GM21786 (cell line): Measurements from ENCODE around the gene EPHA8.

Experiments
- ATAC-seq: cut with Tn5 transposase; IDR thresholded peaks from one replicate; pipeline ENCODE4 v1.9.1; 2021; ENCODE audit not compliant: unreplicated experiment

EPHA8 gene

DNA sequence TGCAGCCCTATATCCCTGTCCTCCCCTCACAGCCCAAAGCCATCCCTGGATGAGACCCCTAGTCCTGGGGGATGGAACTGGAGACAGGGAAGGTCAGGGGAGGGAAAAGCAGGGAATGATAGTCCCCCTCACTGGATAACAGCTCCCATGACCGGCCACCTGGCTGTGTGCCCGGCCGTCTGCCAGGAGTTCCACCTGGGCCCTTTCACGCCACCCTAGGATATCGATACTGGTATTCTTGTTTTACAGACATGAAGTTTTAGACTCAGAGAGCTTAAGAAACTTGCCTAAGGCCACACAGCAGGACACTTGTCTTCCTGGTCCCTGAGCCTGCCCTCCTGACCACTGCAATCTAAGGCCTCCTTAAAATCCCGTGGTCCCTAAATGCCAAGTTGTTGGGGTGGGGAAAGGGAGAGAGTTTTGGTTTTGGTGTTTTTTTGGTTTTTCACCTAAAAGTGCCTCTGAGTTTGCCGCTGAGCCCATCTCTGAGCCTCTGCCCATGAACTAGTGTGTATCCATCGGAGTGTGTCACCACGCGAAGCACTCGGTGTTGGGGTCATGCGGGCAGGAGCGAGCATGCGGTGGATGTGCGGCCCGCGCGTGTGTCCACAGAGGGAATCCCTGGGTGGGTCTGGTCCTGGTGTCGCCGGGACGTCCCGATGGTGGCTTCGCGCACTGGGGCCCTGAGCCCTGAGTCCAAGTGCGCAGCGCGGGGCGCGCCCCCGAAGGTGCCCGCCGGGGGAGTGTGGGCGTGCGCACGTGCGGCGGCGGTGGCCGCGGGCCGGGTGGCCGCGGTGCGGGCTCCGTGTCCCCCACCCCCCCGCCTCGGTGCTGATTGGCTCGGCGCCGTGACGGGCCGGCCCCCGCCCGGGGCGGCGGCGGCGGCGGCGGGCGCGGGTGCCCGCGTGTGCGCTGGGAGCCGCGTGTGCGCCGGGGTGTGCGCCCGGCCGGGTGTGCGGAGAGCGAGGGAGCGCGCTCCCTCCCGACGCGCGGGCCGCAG is at the start of gene EPHA8:
Gene EPHA8, plus strand, starts transcription at position 906 of the 1,000 bp plus-strand sequence. CDS start 147 bp downstream, outside the sequence.
- no peak for ATAC-seq

DNA sequence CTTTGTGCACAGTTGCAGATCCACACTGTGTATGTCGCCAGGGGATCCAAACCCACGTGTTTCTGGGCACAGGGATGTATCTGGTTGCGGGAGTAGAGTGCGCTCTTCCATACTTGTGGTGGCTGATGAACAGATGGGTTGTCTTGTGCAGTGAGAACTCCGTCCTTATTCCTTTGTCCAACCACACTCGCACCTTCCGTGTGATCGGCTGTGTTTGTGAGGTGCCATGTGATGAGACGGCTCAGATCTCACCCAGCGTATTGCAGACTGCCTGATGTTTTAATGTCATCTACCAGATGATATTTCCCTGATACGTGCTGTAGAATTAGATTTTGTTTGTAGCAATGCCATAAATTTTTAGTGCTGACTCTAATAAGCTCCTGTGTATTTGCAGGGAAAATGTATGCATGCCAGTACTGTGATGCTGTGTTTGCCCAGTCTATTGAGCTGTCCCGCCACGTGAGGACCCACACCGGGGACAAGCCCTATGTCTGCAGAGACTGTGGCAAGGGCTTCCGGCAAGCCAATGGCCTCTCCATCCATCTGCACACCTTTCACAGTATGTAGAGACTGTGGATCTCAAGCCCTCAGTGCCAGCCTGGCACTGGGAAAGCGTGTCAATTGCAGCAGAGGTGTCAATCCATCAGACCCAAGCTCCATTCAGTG is 46.2 kb upstream of the EPHA8 start:
- no peak for ATAC-seq

DNA sequence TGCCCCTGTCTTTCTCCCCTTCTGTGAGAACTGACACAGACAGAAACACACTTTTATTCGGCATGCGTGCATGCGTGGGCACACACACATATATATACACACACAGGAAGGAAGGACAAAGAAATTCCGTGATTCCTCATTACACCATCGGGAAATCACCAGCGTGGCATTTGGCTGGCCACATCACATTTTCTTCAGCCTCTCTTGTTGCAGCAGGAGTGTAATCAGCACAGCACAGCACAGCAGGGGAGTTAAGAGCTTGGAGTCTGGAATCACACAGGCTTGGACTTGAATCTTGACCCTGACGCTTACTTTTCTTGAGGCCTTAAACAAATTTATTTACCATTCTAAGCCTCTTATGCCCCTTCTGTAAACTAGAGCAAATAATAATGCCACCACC is 45.3 kb upstream of the EPHA8 start:
- no peak for ATAC-seq

DNA sequence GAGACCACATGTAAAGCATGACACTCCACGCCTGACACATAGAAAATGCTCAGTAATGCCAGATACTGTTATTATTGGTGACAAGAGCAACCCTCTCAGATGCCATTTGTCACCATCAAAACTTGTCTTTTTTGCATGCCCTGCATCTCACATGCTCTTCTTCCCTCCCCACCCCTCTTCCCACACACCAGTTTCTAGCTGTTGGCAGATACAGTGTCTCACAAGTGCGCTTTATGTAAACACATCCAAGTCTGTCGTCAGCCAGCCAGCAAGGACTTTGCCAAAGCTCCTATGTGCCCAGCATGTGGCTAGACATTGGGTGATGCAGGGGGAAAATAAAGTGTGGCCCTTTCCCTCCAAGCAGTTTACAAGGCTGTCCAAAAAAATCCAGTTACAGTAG is 44.9 kb upstream of the EPHA8 start:
- ATAC-seq = no peak

DNA sequence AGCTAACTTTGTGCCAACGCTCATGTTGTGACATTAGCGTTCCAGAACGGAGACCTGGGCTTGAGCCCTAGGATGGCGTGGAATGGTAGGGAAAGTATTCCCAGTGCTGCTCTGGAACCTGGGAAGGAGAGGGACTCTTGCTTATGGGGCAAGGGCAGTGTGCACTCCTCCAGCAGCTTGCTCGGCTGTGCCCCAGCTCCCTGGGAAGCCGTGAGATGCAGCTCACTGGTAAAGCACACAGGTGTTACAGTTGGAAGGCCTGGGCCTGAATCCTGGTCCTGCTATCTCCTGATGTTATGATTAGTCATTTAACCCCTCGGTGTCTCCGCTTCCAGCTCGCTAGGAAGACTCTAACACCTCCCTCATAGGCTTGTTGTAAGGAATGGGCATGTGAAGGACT is 42.4 kb upstream of the EPHA8 start:
- ATAC-seq = no peak

DNA sequence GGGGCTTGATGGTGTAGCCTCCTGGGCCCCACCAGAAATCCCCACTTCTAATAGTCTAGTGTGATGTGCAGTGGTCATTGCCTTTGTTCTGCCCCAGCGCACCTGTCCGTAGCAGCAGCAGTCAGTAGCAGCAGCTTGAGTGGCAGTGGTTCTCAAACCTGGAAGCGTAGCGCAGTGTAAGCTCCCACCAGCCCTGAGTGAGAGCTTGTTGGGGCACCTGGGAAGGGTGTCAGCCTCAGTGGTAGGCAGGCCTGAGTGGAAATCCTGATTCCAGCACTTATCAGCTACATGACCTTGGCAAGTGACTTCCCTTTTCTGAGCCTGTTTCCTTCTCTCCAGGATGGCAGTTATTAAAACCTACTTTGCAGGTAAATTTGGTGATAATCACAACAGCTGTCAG is 41.6 kb upstream of the EPHA8 start:
- no peak for ATAC-seq

DNA sequence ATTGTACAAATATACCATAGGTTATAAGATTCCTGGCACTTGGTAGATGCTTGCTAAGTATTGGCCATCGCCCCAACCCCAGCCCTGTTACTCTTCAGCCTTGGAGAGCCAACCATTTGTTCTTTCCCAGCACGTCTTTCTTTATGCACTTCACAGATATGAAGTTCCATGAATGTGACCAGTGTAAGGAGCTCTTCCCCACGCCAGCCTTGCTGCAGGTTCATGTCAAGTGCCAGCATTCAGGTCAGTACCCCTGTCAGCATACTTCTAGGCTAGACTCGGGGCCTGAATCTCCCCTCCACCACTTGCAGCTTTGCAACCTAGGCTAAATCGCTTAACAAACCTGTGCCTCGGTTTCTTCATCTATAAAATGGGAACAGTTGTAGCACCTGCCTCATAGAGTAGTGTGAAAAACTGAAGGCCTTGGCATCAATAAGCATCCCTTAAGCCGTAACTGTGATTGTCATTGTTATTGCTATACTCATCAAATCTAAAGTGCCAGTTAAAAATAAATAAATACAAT is 41.0 kb upstream of the EPHA8 start:
- no peak for ATAC-seq

DNA sequence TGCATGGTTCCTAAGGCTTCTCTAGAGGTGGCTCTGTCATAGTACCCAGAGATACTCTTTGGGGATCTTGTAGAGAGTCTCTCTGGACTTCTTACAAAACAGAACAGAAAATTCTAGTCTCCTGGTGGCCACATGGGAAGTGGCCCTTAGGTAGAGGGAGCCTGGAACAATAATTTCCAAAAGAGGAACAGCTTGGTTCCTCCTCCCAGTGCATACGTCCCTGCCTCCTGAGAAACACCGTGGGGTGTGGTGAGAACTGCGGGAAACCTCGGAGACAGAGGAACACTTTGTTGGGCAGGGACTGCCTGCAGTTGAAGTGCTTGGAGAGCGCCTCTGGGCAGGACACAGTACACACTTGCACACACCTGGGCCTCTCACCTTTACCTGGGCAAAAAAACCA is 38.8 kb upstream of the EPHA8 start:
- ATAC-seq = no peak

DNA sequence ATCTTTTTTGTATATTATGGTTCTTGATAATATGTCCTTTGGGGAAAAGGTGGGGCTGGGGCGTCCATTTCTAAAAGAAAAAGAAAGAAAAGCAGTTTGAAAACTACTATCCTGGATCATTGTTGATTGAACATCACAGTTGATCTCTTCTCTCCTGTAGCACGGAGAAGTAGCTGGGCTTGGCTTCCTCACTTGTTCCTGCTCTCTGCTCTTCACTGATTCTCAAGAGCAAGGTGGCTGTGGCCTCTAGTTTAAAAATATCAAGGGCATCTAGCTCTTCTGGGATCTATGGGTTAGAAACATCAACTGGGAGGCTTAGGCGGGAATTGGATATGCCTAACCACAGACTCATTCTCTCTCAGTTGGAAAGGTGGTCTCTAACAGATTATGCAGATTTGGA is 38.1 kb upstream of the EPHA8 start:
- no peak for ATAC-seq

DNA sequence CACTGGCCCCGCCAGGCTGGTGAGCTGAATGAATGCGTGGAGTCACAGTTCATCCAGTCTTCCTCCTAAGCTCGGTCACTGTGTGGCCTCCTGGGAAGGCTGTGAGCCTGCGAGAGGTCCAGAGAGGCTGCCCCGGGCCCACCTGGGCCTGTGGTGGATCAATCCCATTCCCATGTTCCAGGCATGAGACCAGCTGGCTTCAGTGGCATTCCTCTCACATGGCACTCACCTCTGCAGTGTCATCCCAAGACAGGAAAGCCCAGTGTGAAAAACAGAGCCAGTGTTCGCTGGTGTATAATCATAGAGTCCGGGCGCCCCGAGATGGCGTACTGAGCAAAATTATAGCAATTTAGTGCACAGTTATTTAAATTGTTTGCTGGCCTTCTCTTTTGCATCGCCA is 37.6 kb upstream of the EPHA8 start:
- ATAC-seq = no peak

DNA sequence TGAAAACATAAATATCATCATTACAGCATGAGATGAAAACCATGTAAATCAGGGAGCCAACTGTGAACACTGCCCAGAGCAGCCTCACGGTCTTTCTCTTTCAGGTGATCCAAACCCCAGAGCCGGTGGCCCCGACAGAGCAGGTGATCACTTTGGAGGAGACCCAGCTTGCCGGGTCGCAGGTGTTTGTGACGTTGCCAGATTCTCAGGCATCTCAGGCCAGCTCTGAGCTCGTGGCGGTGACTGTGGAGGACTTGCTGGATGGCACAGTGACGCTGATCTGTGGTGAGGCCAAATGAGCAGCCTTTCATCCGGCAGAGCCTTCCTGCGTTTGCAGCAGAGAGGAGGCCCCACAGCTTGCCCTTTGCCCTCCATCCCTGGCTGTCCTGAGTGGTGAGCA is 37.2 kb upstream of the EPHA8 start:
- ATAC-seq = no peak

DNA sequence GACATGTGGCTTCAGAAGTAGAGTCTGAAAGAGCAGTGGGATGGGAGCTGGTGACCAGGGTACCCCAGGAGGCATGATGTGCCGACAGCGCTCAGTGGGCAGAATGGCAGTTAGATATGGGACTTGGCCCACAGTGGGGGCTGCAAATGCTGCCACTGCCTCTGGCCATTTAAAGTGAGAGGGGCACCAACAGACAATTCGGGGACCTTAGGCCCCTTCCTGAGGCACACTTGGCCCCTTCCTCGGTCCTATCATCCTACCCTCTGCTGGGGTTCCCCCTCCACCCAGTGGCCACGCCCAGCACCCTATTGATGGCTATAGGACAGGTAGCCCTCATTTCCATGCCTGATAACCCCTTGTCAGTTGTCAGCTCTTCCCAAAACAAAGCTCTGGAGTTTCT is 36.6 kb upstream of the EPHA8 start:
- ATAC-seq = no peak

DNA sequence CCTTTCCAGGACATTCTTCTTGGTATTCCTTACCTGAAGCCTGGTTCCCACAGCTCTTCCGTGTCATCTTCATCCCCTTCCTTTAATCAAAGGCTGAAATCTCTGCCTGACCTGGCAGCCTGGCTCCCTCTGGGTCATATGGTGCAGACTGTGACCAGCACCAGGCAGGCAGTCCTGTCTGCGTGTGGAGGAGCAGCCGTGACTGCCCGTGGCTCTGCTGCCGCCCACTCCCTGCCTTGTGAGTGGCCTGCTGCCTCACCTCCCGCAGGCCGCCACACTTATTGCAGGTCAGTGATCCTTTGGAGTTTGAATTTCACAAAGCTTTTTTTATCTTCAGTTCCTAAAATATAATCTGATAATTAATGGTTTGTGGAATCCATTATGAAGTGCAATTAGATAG is 36.2 kb upstream of the EPHA8 start:
- ATAC-seq = no peak

DNA sequence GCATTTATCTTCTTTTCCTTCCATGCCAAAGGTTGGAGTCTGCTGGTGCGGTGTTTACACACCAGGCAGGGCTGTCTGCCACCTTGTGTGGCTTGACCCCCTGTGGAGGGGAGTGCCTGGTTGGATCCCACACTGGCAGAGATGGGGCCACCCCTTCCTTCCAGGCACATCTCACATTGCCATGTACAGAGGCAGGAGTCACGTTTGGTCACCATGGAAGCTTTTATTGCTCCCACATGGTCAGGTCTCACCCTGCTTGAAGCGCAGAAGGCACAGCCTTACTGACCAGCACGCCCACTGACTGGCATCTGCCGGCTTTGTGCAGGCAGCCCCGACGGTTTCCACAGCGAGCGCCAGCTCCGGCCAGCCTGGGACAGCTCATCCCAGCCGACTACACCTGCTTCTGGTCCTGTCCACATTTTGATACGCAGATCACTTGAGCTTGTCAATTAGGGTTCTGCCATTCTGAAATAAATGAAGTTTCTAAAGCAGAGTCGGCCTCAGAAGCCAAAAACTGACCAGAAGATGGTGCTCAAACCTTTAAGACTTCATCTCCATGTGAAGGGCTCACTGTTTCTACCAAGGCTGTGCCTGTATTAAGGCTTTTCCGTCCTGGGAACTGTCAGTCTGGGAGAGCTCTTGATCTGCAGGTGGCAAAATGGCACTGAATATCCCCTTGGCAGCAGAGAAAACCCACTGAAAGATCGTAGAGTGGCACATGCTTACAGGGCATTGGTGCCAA is 35.6 kb upstream of the EPHA8 start:
- no peak for ATAC-seq

DNA sequence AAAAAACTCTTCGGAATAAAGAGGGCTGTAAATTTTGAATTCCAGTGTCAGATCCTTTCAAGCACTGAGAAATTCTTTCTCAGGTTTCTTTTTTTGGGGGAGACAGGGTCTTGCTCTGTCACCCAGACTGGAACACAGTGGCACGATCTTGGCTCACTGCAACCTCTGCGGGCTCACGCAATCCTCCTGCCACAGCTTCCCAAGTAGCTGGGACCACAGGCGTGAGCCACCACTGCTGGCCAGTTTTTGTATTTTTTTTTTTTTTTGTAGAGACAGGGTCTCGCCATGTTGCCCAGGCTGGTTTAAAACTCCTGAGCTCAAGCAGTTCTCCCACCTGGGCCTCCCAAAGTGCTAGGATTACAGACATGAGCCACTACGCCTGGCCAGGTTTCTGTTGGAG is 34.8 kb upstream of the EPHA8 start:
- ATAC-seq = no peak

DNA sequence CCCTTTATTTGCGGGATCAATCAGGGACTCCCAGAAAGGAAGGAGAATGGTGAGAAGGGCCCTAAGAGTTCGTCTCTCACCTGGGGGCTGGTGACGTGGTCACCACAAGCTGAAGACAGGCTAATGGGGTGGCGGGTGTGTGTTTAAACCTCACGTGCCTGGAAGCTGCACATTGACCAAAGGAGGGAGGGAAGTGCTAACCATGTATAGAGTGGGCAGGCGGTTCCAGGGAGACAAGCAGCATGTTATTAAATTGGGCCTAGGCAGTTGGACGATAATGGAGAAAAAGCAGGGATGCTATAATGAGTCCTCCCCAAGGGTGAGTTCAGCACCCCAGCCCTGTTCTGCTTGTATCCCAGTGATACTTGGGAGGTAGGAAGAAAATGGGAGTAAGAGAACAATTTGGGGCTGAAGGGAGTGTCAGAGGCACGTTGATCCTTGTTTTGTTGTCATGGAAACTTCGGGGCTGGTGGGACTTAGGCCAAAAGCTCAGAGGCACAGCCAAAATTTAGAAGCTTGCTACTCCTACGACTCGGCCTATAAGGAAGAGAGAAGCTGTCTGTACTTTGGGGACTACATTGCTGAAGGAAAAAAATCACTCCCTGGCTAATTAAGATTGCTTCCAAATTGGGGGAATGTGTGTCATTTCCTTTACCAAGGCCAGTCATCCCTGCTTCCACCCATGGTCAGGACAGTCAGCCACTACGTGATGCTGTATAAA is 33.2 kb upstream of the EPHA8 start:
- ATAC-seq = no peak

DNA sequence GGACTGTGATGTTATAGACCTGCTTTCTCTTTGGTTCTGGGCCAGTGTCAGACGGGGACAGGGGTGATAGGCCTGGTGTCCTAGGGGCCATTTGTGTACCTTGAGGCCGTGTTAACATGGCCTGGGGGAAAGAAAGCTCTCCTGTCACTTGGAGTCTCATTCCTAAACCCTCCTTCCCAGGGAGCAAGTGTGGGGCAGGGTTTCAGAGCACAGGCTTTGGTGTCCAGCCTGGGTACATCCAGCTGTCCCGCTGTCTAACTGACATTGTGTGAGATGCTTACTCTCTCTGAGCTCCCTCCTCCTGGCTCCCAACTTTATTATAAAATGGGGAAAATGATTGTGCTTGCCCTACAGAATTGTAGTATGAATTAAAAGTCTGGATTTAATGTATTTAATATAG is 32.6 kb upstream of the EPHA8 start:
- no peak for ATAC-seq

DNA sequence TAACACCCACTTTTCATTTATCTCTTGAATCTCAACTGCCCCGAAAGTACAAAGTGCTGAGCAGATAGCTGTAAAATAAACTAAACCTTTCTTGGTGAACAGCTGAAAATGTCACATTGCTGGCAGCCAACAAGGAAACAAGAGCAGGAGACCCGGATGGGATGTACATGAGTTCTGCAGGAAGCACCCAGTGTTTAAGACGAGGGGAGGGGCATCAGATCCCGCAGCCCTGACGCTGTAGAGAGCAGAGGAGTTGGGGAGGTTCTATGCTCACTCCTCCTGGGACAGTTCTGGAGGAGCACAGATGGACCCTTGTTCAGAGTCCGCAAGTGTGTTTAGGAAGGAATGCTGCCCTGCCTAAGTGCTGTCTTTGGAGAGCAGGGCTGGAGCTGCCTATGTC is 32.0 kb upstream of the EPHA8 start:
- ATAC-seq = no peak

DNA sequence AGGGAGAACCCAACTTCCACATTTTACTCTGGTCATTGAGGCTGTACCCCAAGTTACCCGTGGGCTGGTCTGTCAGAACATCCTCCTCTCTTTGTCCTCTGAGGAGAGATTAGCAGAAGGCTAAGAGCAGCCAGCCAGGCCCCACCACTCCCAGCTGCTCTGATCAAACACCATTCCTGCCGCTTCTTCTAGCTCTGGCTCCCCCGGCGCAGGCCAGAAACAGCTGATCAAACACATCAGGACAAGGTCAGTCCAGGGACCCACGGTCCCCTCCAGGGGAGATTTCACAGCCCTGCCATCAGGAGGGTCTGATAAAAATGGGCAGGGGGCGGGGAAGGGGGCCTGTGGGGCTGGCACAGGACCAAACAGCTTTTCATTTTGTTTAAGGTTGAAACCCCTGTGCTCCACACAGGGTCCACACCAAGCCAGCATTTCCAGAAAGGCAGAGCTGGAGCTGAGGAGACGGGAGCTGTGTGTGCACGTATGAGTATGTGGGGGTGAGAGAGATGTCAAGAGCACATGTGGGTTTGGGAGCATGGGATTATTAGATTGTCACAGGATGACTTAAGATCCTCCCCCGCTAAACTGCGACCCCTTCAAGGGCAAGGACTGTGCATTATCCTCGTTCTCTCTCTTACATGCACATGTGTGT is 29.9 kb upstream of the EPHA8 start:
- ATAC-seq = no peak

DNA sequence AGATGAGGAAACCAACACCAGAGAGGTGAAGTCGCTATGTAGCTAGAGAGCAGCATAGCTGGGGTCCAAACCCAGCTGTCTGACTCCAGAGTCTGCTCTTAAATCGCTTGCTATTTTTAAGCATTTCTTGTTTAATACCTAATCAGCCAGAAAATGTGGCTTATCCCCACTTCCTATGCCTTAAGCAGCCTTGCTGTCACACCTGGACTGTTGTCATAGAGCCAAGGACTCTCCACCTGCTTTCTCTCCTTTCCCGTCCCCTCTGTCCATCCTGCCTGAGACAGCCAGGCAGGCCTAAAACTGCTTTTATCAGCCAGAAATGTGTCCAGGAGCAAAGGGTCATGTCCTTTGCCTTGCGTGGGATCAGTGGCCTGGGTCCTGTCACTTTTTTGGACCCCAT is 28.3 kb upstream of the EPHA8 start:
- no peak for ATAC-seq
